IMR-90 (cell line): Measurements from ENCODE around the gene NUDT8. TPM values are rescaled to one million over a fixed set of nuclear protein-coding genes. Genes with fewer than 3 reads are reported as not detected.
"Not testable (repeated sequence)": the region's sequence is repeated elsewhere in the genome, so short reads cannot be mapped to it uniquely, and the experiment has no call there.

Experiments used
- ATAC-seq: fragments of 200-7000 bp; cut with Tn5 transposase; 2 replicates; pipeline ENCODE4 v1.9.1; 2020; ENCODE audit warnings: low read depth, mild to moderate bottlenecking, moderate library complexity
- BruUV-seq: library from RNA; stranded (reverse); fragments of 400-500 nt; replicated peaks from 2 replicates; lab custom pipeline; 2021; lab: Mats Ljungman, UMichigan
- CTCF ChIA-PET: fragments of 300-600 bp; formaldehyde crosslinking; extraction: SDS; loops from one replicate; lab custom pipeline; 2021; ENCODE audit warnings: antibody characterized with exemption; lab: Yijun Ruan, JAX
- POLR2A ChIA-PET: fragments of 300-600 bp; sonication (Branson Sonifier 250); formaldehyde crosslinking; loops from one replicate; lab custom pipeline; 2022; ENCODE audit warnings: antibody characterized with exemption; ENCODE audit not compliant: unreplicated experiment; lab: Charles Lee
- DNase-seq: peaks from one replicate; pipeline ENCODE4 v3.0.0; 2013
- H2AFZ ChIP-seq: replicated peaks from 2 replicates; pipeline ENCODE3; 2013; ENCODE audit warnings: low read length, mild to moderate bottlenecking; ENCODE audit not compliant: poor library complexity
- H2AK5ac ChIP-seq: 2 replicates; pipeline ENCODE4 v1.6.1; 2013; ENCODE audit warnings: low read depth, low read length, inconsistent platforms
- H2AK9ac ChIP-seq: replicated peaks from 2 replicates; pipeline ENCODE3; 2013; ENCODE audit warnings: mild to moderate bottlenecking, low read depth, low read length, moderate library complexity; ENCODE audit not compliant: poor library complexity
- H2BK120ac ChIP-seq: 2 replicates; pipeline ENCODE4 v1.6.1; 2013; ENCODE audit warnings: low read depth, low read length, inconsistent platforms
- H2BK15ac ChIP-seq: 3 replicates; pipeline ENCODE4 v1.6.1; 2013; ENCODE audit warnings: low read depth, low read length, inconsistent platforms
- H2BK20ac ChIP-seq: 2 replicates; pipeline ENCODE4 v1.6.1; 2013; ENCODE audit warnings: low read depth, mild to moderate bottlenecking, inconsistent platforms, low read length, moderate library complexity
- H2BK5ac ChIP-seq: 2 replicates; pipeline ENCODE4 v1.6.1; 2013; ENCODE audit warnings: mild to moderate bottlenecking, low read depth, low read length, inconsistent platforms; ENCODE audit not compliant: poor library complexity, severe bottlenecking
- H3K14ac ChIP-seq: replicated peaks from 2 replicates; pipeline ENCODE4 v1.6.1; 2013; ENCODE audit warnings: low read depth, low read length, inconsistent platforms
- H3K18ac ChIP-seq: 2 replicates; pipeline ENCODE4 v1.6.1; 2013; ENCODE audit warnings: low read depth, low read length, control low read depth
- H3K23ac ChIP-seq: 2 replicates; pipeline ENCODE4 v1.6.1; 2013; ENCODE audit warnings: low read depth, low read length, inconsistent platforms
- H3K27ac ChIP-seq: 2 replicates; pipeline ENCODE4 v1.5.1; 2013; ENCODE audit warnings: mild to moderate bottlenecking, control low read depth, low read length; ENCODE audit not compliant: insufficient read depth
- H3K27me3 ChIP-seq: 2 replicates; pipeline ENCODE4 v1.6.1; 2013; ENCODE audit warnings: low read length; ENCODE audit not compliant: control insufficient read depth, insufficient read depth
- H3K36me3 ChIP-seq: 2 replicates; pipeline ENCODE4 v1.6.1; 2013; ENCODE audit warnings: low read length, mixed read lengths; ENCODE audit not compliant: control insufficient read depth, insufficient read depth
- H3K4ac ChIP-seq: 2 replicates; pipeline ENCODE4 v1.6.1; 2013; ENCODE audit warnings: low read depth, low read length, inconsistent platforms
- H3K4me1 ChIP-seq: 2 replicates; pipeline ENCODE4 v1.6.1; 2013; ENCODE audit warnings: low read length, mixed read lengths; ENCODE audit not compliant: control insufficient read depth, insufficient read depth
- H3K4me2 ChIP-seq: 2 replicates; pipeline ENCODE4 v1.6.1; 2013; ENCODE audit warnings: low read depth, mild to moderate bottlenecking, control low read depth, low read length, moderate library complexity
- H3K4me3 ChIP-seq: 2 replicates; pipeline ENCODE4 v1.5.1; 2013; ENCODE audit warnings: low read depth, mild to moderate bottlenecking, control low read depth, low read length, moderate library complexity; ENCODE audit not compliant: insufficient read depth
- H3K56ac ChIP-seq: 2 replicates; pipeline ENCODE4 v1.6.1; 2013; ENCODE audit warnings: low read length, inconsistent platforms; ENCODE audit not compliant: insufficient read depth; ENCODE audit errors: extremely low read depth
- H3K79me1 ChIP-seq, 2 experiments: 2 replicates each; pipeline ENCODE4 v1.6.1; 2013; ENCODE audit warnings: low read length in 2 of 2, inconsistent platforms in 1 of 2, low read depth in 1 of 2
- H3K9ac ChIP-seq: 2 replicates; pipeline ENCODE4 v1.6.1; 2013; ENCODE audit warnings: low read depth, low read length, control low read depth
- H3K9me1 ChIP-seq: 2 replicates; pipeline ENCODE4 v1.6.1; 2013; ENCODE audit warnings: low read length, inconsistent platforms; ENCODE audit not compliant: insufficient read depth
- H3K9me3 ChIP-seq: 2 replicates; pipeline ENCODE4 v1.6.1; 2013; ENCODE audit warnings: low read length; ENCODE audit not compliant: control insufficient read depth, insufficient read depth
- H4K20me1 ChIP-seq: 2 replicates; pipeline ENCODE4 v1.6.1; 2013; ENCODE audit warnings: low read length, inconsistent platforms; ENCODE audit not compliant: insufficient read depth
- H4K5ac ChIP-seq: 2 replicates; pipeline ENCODE4 v1.6.1; 2013; ENCODE audit warnings: mild to moderate bottlenecking, low read depth, low read length, control low read depth
- H4K8ac ChIP-seq, 2 experiments: 2 replicates each; pipeline ENCODE4 v1.6.1; 2013; ENCODE audit warnings: low read depth in 2 of 2, low read length in 2 of 2, control low read depth in 1 of 2, inconsistent platforms in 1 of 2
- H4K91ac ChIP-seq: 2 replicates; pipeline ENCODE4 v1.6.1; 2013; ENCODE audit warnings: low read depth, low read length, inconsistent platforms; ENCODE audit not compliant: insufficient read depth
- WGBS, 2 experiments: methylation state at CpG; one replicate each; pipeline versions ENCODE4 v1.1.5 to v1.1.7; 2013; ENCODE audit warnings: missing lambda C conversion rate in 2 of 2; ENCODE audit not compliant: insufficient read length in 1 of 2; ENCODE audit errors: extremely low coverage in 2 of 2; 5-methylcytosine and 5-hydroxymethylcytosine counted together
- dilution Hi-C: fragments of 300-500 bp; cut with HindIII; formaldehyde crosslinking; loops from one replicate; pipeline ENCODE4 v1.14.3; 2018; ENCODE audit warnings: low sequenced_read_pairs; ENCODE audit not compliant: unreplicated experiment
- in situ Hi-C: fragments of 300-500 bp; cut with MboI; formaldehyde crosslinking; loops from 3 replicates; pipeline ENCODE4 v1.14.3; 2019; ENCODE audit warnings: low sequenced_read_pairs, inconsistent platforms, mixed read lengths
- intact Hi-C: fragments of 100-400 bp; cut with micrococcal nuclease; formaldehyde crosslinking; loops from 2 replicates; pipeline ENCODE4 v1.10.0; 2022
- polyA plus RNA-seq, 3 experiments: library from polyadenylated mRNA; depleted of rRNA; stranded (reverse); fragments of >200 nt; gene quantifications; 2 replicates each; pipeline ENCODE4 v1.2.3, GENCODE V29; 2012; ENCODE audit warnings: low replicate concordance in 1 of 3
- total RNA-seq: library from RNA; depleted of rRNA; stranded (reverse); fragments of >200 nt; gene quantifications from 2 replicates; pipeline ENCODE4 v1.2.3, GENCODE V29; 2012

NUDT8 gene
- total and polyA plus RNA-seq, 2 of the 4 experiments (the other 2 are of a cell fraction): 1.4 to 2.5 TPM

DNA sequence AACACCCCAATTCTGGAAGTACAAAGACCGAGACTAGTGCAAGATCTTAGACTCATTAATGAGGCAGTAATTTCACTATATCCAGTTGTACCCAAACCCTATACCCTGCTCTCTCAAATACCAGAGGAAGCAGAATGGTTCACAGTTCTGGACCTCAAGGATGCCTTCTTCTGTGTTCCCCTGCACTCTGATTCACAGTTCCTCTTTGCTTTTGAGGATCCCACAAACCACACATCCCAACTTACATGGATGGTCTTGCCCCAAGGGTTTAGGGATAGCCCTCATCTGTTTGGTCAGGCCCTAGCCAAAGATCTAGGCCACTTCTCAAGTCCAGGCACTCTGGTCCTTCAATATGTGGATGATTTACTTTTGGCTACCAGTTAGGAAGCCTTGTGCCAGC, 5.9 kb downstream of the NUDT8 start:
- POLR2A ChIA-PET, H4K8ac ChIP-seq, H3K4me2 ChIP-seq, DNase-seq, H3K4ac ChIP-seq, H3K79me1 ChIP-seq, H2BK15ac ChIP-seq, H2BK20ac ChIP-seq, H4K5ac ChIP-seq, H3K14ac ChIP-seq, H3K56ac ChIP-seq, H3K18ac ChIP-seq, H2BK5ac ChIP-seq, intact Hi-C loops, H3K4me3 ChIP-seq, H2BK120ac ChIP-seq, CTCF ChIA-PET, H4K20me1 ChIP-seq, H2AFZ ChIP-seq, H2AK9ac ChIP-seq, H3K9me1 ChIP-seq, H2AK5ac ChIP-seq, H4K91ac ChIP-seq, ATAC-seq, H3K27me3 ChIP-seq, H3K9ac ChIP-seq, dilution Hi-C loops, H3K9me3 ChIP-seq, H3K27ac ChIP-seq, H3K23ac ChIP-seq, BruUV-seq, in situ Hi-C loops, H3K36me3 ChIP-seq, H3K4me1 ChIP-seq: not testable (repeated sequence)
- 80% methylated on average over 1 of the region's 1 CpG; no CpG with 5 or more reads in 1 of the 2 experiments for WGBS, 2 experiments

- H3K23ac ChIP-seq, ATAC-seq, H2BK120ac ChIP-seq, in situ Hi-C loops, H3K4me1 ChIP-seq, H4K8ac ChIP-seq, H3K18ac ChIP-seq, intact Hi-C loops, H3K36me3 ChIP-seq, H3K9ac ChIP-seq, H2AFZ ChIP-seq, H3K56ac ChIP-seq, H4K20me1 ChIP-seq, H2BK5ac ChIP-seq, H3K4me3 ChIP-seq, H3K4ac ChIP-seq, H3K14ac ChIP-seq, H3K27ac ChIP-seq, H2AK9ac ChIP-seq, H2BK20ac ChIP-seq, BruUV-seq, H3K79me1 ChIP-seq, H4K91ac ChIP-seq, DNase-seq, H2BK15ac ChIP-seq, H3K4me2 ChIP-seq, H3K27me3 ChIP-seq, H3K9me1 ChIP-seq, CTCF ChIA-PET, POLR2A ChIA-PET, H3K9me3 ChIP-seq, H4K5ac ChIP-seq, dilution Hi-C loops, H2AK5ac ChIP-seq: not testable (repeated sequence)
- no CpG with 5 or more reads among the region's 7 CpGs for WGBS, 2 experiments
Observed at GRCh38 chr11:67622905-67623304, 6.8 kb downstream of the NUDT8 start.
